ENCODE measurements around the gene IFNGR1.
"Not testable (repeated sequence)": the region's sequence is repeated elsewhere in the genome, so short reads cannot be mapped to it uniquely, and the experiment has no call there.

IFNGR1 gene

GRCh38 chr6:137207457-137207856 is 11.7 kb downstream of the IFNGR1 start:
- not testable (repeated sequence) for H3K4me3 Mint-ChIP-seq
- Mint-ChIP-seq H3K4me1 (ENCODE audit: low read depth) (peaks cover 39% of the 10 kb centered on the region), H3K36me3 (ENCODE audit: low read depth) (peaks cover 74% of the 10 kb centered on the region)

GRCh38 chr6:137206577-137206976 is 12.6 kb downstream of the IFNGR1 start:
- H3K27ac Mint-ChIP-seq: no peak overlapping the region
- H3K4me3 Mint-ChIP-seq: no peak overlapping the region
- H3K9me3 Mint-ChIP-seq: peaks cover 12% of the 10 kb centered on the region
- peaks cover 76% of the 10 kb centered on the region for H3K36me3 Mint-ChIP-seq (ENCODE audit: low read depth)
- H3K4me1 Mint-ChIP-seq (ENCODE audit: low read depth): peaks cover 31% of the 10 kb centered on the region
- H3K27me3 Mint-ChIP-seq: no peaks in the 10 kb centered on the region

More at GRCh38 chr6:137207457-137207856, 11.7 kb downstream of the IFNGR1 start:
- peaks cover 12% of the 10 kb centered on the region for H3K9me3 Mint-ChIP-seq
- H3K27ac Mint-ChIP-seq, H3K27me3 Mint-ChIP-seq: not testable (repeated sequence)

GRCh38 chr6:137203256-137203655 is 15.9 kb downstream of the IFNGR1 start:
- Mint-ChIP-seq H3K9me3 (peaks cover 6% of the 10 kb centered on the region), H3K36me3 (ENCODE audit: low read depth) (peaks cover 68% of the 10 kb centered on the region), H3K27me3 (no peaks in the 10 kb centered on the region)

GRCh38 chr6:137202078-137202477 is 17.1 kb downstream of the IFNGR1 start:
- Mint-ChIP-seq H3K4me1 (ENCODE audit: low read depth) (peaks cover 14% of the 10 kb centered on the region), H3K4me3 (no peak overlapping the region), H3K27ac (no peak overlapping the region), H3K27me3 (no peaks in the 10 kb centered on the region), H3K9me3 (no peaks in the 10 kb centered on the region), H3K36me3 (ENCODE audit: low read depth) (peaks cover 63% of the 10 kb centered on the region)

More at GRCh38 chr6:137203256-137203655, 15.9 kb downstream of the IFNGR1 start:
- peaks cover 15% of the 10 kb centered on the region for H3K4me1 Mint-ChIP-seq (ENCODE audit: low read depth)
- no peak overlapping the region for H3K27ac Mint-ChIP-seq
- no peak overlapping the region for H3K4me3 Mint-ChIP-seq

GRCh38 chr6:137201006-137201405 is 18.2 kb downstream of the IFNGR1 start:
- Mint-ChIP-seq H3K27me3 (no peaks in the 10 kb centered on the region), H3K36me3 (ENCODE audit: low read depth) (peaks cover 57% of the 10 kb centered on the region), H3K4me1 (ENCODE audit: low read depth) (peaks cover 19% of the 10 kb centered on the region), H3K9me3 (no peaks in the 10 kb centered on the region), H3K4me3 (no peak overlapping the region), H3K27ac (no peak overlapping the region)

- no peaks in the 10 kb centered on the region for H3K9me3 Mint-ChIP-seq
- peaks cover 53% of the 10 kb centered on the region for H3K36me3 Mint-ChIP-seq (ENCODE audit: low read depth)
- H3K27me3 Mint-ChIP-seq: no peaks in the 10 kb centered on the region
- no peak overlapping the region for H3K4me3 Mint-ChIP-seq
- peaks cover 24% of the 10 kb centered on the region for H3K4me1 Mint-ChIP-seq (ENCODE audit: low read depth)
- H3K27ac Mint-ChIP-seq: no peak overlapping the region
Observed at GRCh38 chr6:137200288-137200687, 18.9 kb downstream of the IFNGR1 start.

- no peak overlapping the region for H3K27ac Mint-ChIP-seq
- peaks cover 24% of the 10 kb centered on the region for H3K4me1 Mint-ChIP-seq (ENCODE audit: low read depth)
- H3K9me3 Mint-ChIP-seq: no peaks in the 10 kb centered on the region
- H3K36me3 Mint-ChIP-seq (ENCODE audit: low read depth): peaks cover 33% of the 10 kb centered on the region
- H3K27me3 Mint-ChIP-seq: no peaks in the 10 kb centered on the region
- H3K4me3 Mint-ChIP-seq: no peak overlapping the region
Observed at GRCh38 chr6:137197684-137198645, 21.2 kb downstream of the IFNGR1 start.

GRCh38 chr6:137193256-137194070 is 25.7 kb downstream of the IFNGR1 start:
- H3K27ac Mint-ChIP-seq: no peak overlapping the region
- peaks cover 8% of the 10 kb centered on the region for H3K36me3 Mint-ChIP-seq (ENCODE audit: low read depth)
- peaks cover 23% of the 10 kb centered on the region for H3K4me1 Mint-ChIP-seq (ENCODE audit: low read depth)
- H3K4me3 Mint-ChIP-seq: no peak overlapping the region
- H3K27me3 Mint-ChIP-seq: no peaks in the 10 kb centered on the region
- peaks cover 6% of the 10 kb centered on the region for H3K9me3 Mint-ChIP-seq

- H3K27me3 Mint-ChIP-seq: no peaks in the 10 kb centered on the region
- no peak overlapping the region for H3K27ac Mint-ChIP-seq
- peaks cover 6% of the 10 kb centered on the region for H3K9me3 Mint-ChIP-seq
- no peak overlapping the region for H3K4me3 Mint-ChIP-seq
- peaks cover 17% of the 10 kb centered on the region for H3K4me1 Mint-ChIP-seq (ENCODE audit: low read depth)
- H3K36me3 Mint-ChIP-seq (ENCODE audit: low read depth): peaks cover 1% of the 10 kb centered on the region
Observed at GRCh38 chr6:137192821-137193220, 26.4 kb downstream of the IFNGR1 start.

GRCh38 chr6:137191670-137192069 is 27.5 kb downstream of the IFNGR1 start:
- peaks cover 11% of the 10 kb centered on the region for H3K4me1 Mint-ChIP-seq (ENCODE audit: low read depth)
- peaks cover 9% of the 10 kb centered on the region for H3K9me3 Mint-ChIP-seq
- H3K36me3 Mint-ChIP-seq (ENCODE audit: low read depth): no peaks in the 10 kb centered on the region
- H3K4me3 Mint-ChIP-seq: no peak overlapping the region
- H3K27ac Mint-ChIP-seq: no peak overlapping the region
- peaks cover 2% of the 10 kb centered on the region for H3K27me3 Mint-ChIP-seq

GRCh38 chr6:137191236-137191635 is 27.9 kb downstream of the IFNGR1 start:
- peaks cover 7% of the 10 kb centered on the region for H3K4me1 Mint-ChIP-seq (ENCODE audit: low read depth)
- H3K27ac Mint-ChIP-seq: no peak overlapping the region
- H3K4me3 Mint-ChIP-seq: no peak overlapping the region
- no peaks in the 10 kb centered on the region for H3K36me3 Mint-ChIP-seq (ENCODE audit: low read depth)
- H3K9me3 Mint-ChIP-seq: peaks cover 9% of the 10 kb centered on the region
- peaks cover 4% of the 10 kb centered on the region for H3K27me3 Mint-ChIP-seq

GRCh38 chr6:137190583-137191094 is 28.5 kb downstream of the IFNGR1 start:
- Mint-ChIP-seq H3K9me3 (peaks cover 12% of the 10 kb centered on the region), H3K27me3 (peaks cover 4% of the 10 kb centered on the region), H3K36me3 (ENCODE audit: low read depth) (peaks cover 3% of the 10 kb centered on the region), H3K4me1 (ENCODE audit: low read depth) (peaks cover under 1% of the 10 kb centered on the region), H3K27ac (no peak overlapping the region), H3K4me3 (no peak overlapping the region)

- H3K36me3 Mint-ChIP-seq (ENCODE audit: low read depth): peaks cover 3% of the 10 kb centered on the region
- H3K9me3 Mint-ChIP-seq: peaks cover 21% of the 10 kb centered on the region
Observed at GRCh38 chr6:137188855-137189254, 30.3 kb downstream of the IFNGR1 start.

GRCh38 chr6:137185290-137185689 is 33.9 kb downstream of the IFNGR1 start:
- Mint-ChIP-seq H3K9me3 (peaks cover 34% of the 10 kb centered on the region), H3K4me1 (ENCODE audit: low read depth) (no peaks in the 10 kb centered on the region), H3K36me3 (ENCODE audit: low read depth) (peaks cover 11% of the 10 kb centered on the region), H3K27ac (no peak overlapping the region), H3K4me3 (no peak overlapping the region), H3K27me3 (peaks cover 4% of the 10 kb centered on the region)

More at GRCh38 chr6:137188855-137189254, 30.3 kb downstream of the IFNGR1 start:
- no peaks in the 10 kb centered on the region for H3K4me1 Mint-ChIP-seq (ENCODE audit: low read depth)
- H3K27me3 Mint-ChIP-seq: peaks cover 4% of the 10 kb centered on the region
- no peak overlapping the region for H3K4me3 Mint-ChIP-seq
- no peak overlapping the region for H3K27ac Mint-ChIP-seq

- H3K4me1 Mint-ChIP-seq (ENCODE audit: low read depth): peaks cover 6% of the 10 kb centered on the region
- peaks cover 34% of the 10 kb centered on the region for H3K9me3 Mint-ChIP-seq
- H3K27ac Mint-ChIP-seq: no peak overlapping the region
- H3K4me3 Mint-ChIP-seq: no peak overlapping the region
- H3K27me3 Mint-ChIP-seq: peaks cover 9% of the 10 kb centered on the region
- H3K36me3 Mint-ChIP-seq (ENCODE audit: low read depth): peaks cover 11% of the 10 kb centered on the region
Observed at GRCh38 chr6:137182654-137183073, 36.5 kb downstream of the IFNGR1 start.

Measured in stimulated activated naive CD8-positive, alpha-beta T cell treated with anti-CD3 and anti-CD28 coated beads, Interleukin-15, Interleukin-2, amounts not matched to agents 100 ng/mL and 50 ng/mL, for 24 hours (primary cell).